K562 (cell line): Measurements from ENCODE around the gene SLC25A28. TPM values are rescaled to one million over a fixed set of nuclear protein-coding genes. Genes with fewer than 3 reads are reported as not detected.

Source experiments
- GABPB2 ChIP-seq: fragments of 250-450 bp; sonication (Bioruptor Pico); conservative IDR thresholded peaks from 2 replicates; pipeline ENCODE4 v1.5.1; 2021; ENCODE audit warnings: mild to moderate bottlenecking
- polyA plus RNA-seq, 8 experiments: library from polyadenylated mRNA; depleted of rRNA in 4 of 8; stranded (reverse) in 5 of 8; unstranded in 3 of 8; fragments of >200 nt; fragmentation: Nextera tagmentation in 2 of 8; fragmentation: Illumina TruSeq in 1 of 8; extraction: Ambion mirVana in 2 of 8; extraction: Trizol in 1 of 8; gene quantifications; 2 replicates each; pipeline versions ENCODE4 v1.2.1 to v1.2.3, GENCODE V29; 2011 to 2014; ENCODE audit warnings: inconsistent platforms in 1 of 8, missing spikeins in 1 of 8
- total RNA-seq, 7 experiments: library from RNA; depleted of rRNA in 6 of 7; stranded (reverse); fragments of >200 nt in 6 of 7; fragmentation: Illumina TruSeq in 2 of 7; extraction: Trizol in 2 of 7; gene quantifications; 2 replicates each; pipeline versions ENCODE4 v1.2.1 to v1.2.3, GENCODE V29; 2011 to 2021; ENCODE audit warnings: low replicate concordance in 1 of 7
- TF ChIP-seq, protein P1 (sequence below): fragments of 250-450 bp; sonication (Bioruptor Pico); IDR thresholded peaks from 2 replicates; pipeline ENCODE4 v1.4.0; 2020; ENCODE audit warnings: mild to moderate bottlenecking, moderate library complexity, borderline replicate concordance
- TF ChIP-seq, protein P2 (sequence below), 2 experiments: IDR thresholded peaks; 2 replicates each; pipeline ENCODE4 v1.6.1; 2011; ENCODE audit warnings: borderline replicate concordance in 1 of 2, control low read depth in 1 of 2, low read depth in 1 of 2, low read length in 1 of 2, mild to moderate bottlenecking in 1 of 2, mixed read lengths in 1 of 2, moderate library complexity in 1 of 2; ENCODE audit not compliant: insufficient read depth in 1 of 2, insufficient read length in 1 of 2, poor library complexity in 1 of 2, severe bottlenecking in 1 of 2; ENCODE audit errors: extremely low read depth in 1 of 2
- TF ChIP-seq, protein P3 (sequence below): sonication (generic); formaldehyde crosslinking; IDR thresholded peaks from 2 replicates; pipeline ENCODE4 v1.8.0; 2022; ENCODE audit warnings: missing genetic modification reagents, mild to moderate bottlenecking, moderate library complexity, borderline replicate concordance

Gene SLC25A28
- total and polyA plus RNA-seq, 9 of the 15 experiments (the other 6 are each of a cell fraction or from before 2014, with no cell fraction given) = 6.2 to 32.3 (median 18.8) TPM

DNA sequence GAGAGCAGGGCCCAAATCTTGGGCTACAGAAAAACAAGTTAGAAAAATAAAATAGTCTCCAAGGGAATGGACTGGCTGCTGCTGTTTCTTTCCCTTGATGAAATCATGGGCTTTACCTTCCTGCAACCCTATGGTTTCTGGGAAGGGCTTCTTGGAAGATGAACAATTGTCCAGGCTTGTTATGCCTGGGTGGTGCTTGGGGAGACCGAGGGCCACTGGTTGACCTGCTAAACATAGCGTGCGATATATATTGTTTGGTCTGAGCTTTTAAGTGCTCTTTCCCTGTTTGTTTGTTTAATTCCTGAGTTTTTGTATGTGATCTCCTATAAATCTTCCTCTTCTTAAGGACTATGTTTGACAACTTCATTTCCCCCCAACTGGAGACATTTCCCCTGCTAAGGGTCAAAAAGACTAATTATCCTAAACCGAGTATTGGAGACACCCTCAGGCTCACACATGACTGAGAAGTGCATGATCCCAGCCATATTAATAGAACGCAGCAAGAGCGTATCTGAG, 37.9 kb downstream of the SLC25A28 start (continued):
- TF ChIP-seq, protein P1, sequence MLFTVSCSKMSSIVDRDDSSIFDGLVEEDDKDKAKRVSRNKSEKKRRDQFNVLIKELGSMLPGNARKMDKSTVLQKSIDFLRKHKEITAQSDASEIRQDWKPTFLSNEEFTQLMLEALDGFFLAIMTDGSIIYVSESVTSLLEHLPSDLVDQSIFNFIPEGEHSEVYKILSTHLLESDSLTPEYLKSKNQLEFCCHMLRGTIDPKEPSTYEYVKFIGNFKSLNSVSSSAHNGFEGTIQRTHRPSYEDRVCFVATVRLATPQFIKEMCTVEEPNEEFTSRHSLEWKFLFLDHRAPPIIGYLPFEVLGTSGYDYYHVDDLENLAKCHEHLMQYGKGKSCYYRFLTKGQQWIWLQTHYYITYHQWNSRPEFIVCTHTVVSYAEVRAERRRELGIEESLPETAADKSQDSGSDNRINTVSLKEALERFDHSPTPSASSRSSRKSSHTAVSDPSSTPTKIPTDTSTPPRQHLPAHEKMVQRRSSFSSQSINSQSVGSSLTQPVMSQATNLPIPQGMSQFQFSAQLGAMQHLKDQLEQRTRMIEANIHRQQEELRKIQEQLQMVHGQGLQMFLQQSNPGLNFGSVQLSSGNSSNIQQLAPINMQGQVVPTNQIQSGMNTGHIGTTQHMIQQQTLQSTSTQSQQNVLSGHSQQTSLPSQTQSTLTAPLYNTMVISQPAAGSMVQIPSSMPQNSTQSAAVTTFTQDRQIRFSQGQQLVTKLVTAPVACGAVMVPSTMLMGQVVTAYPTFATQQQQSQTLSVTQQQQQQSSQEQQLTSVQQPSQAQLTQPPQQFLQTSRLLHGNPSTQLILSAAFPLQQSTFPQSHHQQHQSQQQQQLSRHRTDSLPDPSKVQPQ (CRISPR knock-in tag) = no peak
- TF ChIP-seq, protein P2, sequence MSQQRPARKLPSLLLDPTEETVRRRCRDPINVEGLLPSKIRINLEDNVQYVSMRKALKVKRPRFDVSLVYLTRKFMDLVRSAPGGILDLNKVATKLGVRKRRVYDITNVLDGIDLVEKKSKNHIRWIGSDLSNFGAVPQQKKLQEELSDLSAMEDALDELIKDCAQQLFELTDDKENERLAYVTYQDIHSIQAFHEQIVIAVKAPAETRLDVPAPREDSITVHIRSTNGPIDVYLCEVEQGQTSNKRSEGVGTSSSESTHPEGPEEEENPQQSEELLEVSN (IDR thresholded peaks at IDR 0.05; ENCODE audit: borderline replicate concordance in 1 of 2, extremely low read depth in 1 of 2, insufficient read depth in 1 of 2, insufficient read length in 1 of 2, low read depth in 1 of 2, low read length in 1 of 2, poor library complexity in 1 of 2, severe bottlenecking in 1 of 2) = no peak
- TF ChIP-seq, protein P3, sequence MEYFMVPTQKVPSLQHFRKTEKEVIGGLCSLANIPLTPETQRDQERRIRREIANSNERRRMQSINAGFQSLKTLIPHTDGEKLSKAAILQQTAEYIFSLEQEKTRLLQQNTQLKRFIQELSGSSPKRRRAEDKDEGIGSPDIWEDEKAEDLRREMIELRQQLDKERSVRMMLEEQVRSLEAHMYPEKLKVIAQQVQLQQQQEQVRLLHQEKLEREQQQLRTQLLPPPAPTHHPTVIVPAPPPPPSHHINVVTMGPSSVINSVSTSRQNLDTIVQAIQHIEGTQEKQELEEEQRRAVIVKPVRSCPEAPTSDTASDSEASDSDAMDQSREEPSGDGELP (CRISPR knock-in tag) = no peak
- no peak for TF ChIP-seq GABPB2 (CRISPR knock-in tag)
